Measurements from ENCODE around the gene MYO1H. TPM values are rescaled to one million over a fixed set of nuclear protein-coding genes. Genes with fewer than 3 reads are reported as not detected.

The MYO1H gene
- total RNA-seq, 2 donors from 2014 or later: not detected

- H3K9me3 ChIP-seq: no peaks in the 10 kb centered on the region
- H3K4me1 ChIP-seq (ENCODE audit: control insufficient read depth in 1 of 2, low read depth in 2 of 2): no peaks in the 10 kb centered on the region
- H3K27ac ChIP-seq: no peak overlapping the region
- no peak for TF ChIP-seq CTCF (IDR thresholded peaks at IDR 0.05)
- H3K36me3 ChIP-seq: no peaks in the 10 kb centered on the region
- ATAC-seq (ENCODE audit: insufficient number of reproducible peaks, low FRiP score, low read depth) (no peak), DNase-seq (ENCODE audit: low spot score) (no peak)
- no peaks in the 10 kb centered on the region for H3K27me3 ChIP-seq (replicated peaks; ENCODE audit: insufficient read depth)
- no peak overlapping the region for H3K4me3 ChIP-seq
Measured at GRCh38 chr12:109359131-109359690, 11.5 kb downstream of the MYO1H start.

- ATAC-seq (ENCODE audit: insufficient number of reproducible peaks, low FRiP score, low read depth) (no peak), DNase-seq (ENCODE audit: low spot score) (no peak)
- H3K4me1 ChIP-seq (ENCODE audit: control insufficient read depth in 1 of 2, low read depth in 2 of 2): no peaks in the 10 kb centered on the region
- TF ChIP-seq CTCF (IDR thresholded peaks at IDR 0.05): no peak
- no peak overlapping the region for H3K4me3 ChIP-seq
- no peaks in the 10 kb centered on the region for H3K27me3 ChIP-seq (replicated peaks; ENCODE audit: insufficient read depth)
- no peaks in the 10 kb centered on the region for H3K9me3 ChIP-seq
- no peak overlapping the region for H3K27ac ChIP-seq
- no peaks in the 10 kb centered on the region for H3K36me3 ChIP-seq
Measured at GRCh38 chr12:109369831-109370230, 22.1 kb downstream of the MYO1H start.

GRCh38 chr12:109377139-109377685, 29.5 kb downstream of the MYO1H start:
- H3K27me3 ChIP-seq (replicated peaks; ENCODE audit: insufficient read depth): no peaks in the 10 kb centered on the region
- H3K4me1 ChIP-seq (ENCODE audit: control insufficient read depth in 1 of 2, low read depth in 2 of 2): no peaks in the 10 kb centered on the region
- H3K27ac ChIP-seq: no peak overlapping the region
- no peak for DNase-seq (ENCODE audit: low spot score)
- H3K36me3 ChIP-seq: no peaks in the 10 kb centered on the region
- H3K9me3 ChIP-seq: no peaks in the 10 kb centered on the region
- H3K4me3 ChIP-seq: no peak overlapping the region
- no peak for TF ChIP-seq CTCF (IDR thresholded peaks at IDR 0.05)
- ATAC-seq (ENCODE audit: insufficient number of reproducible peaks, low FRiP score, low read depth): no peak

GRCh38 chr12:109378569-109378968, 30.9 kb downstream of the MYO1H start:
- Histone ChIP-seq H3K9me3 (no peaks in the 10 kb centered on the region), H3K4me3 (no peak overlapping the region), H3K27ac (no peak overlapping the region), H3K36me3 (no peaks in the 10 kb centered on the region), H3K27me3 (replicated peaks; ENCODE audit: insufficient read depth) (no peaks in the 10 kb centered on the region), H3K4me1 (ENCODE audit: control insufficient read depth in 1 of 2, low read depth in 2 of 2) (no peaks in the 10 kb centered on the region)
- no peak for TF ChIP-seq CTCF (IDR thresholded peaks at IDR 0.05)
- DNase-seq (ENCODE audit: low spot score) (no peak), ATAC-seq (ENCODE audit: insufficient number of reproducible peaks, low FRiP score, low read depth) (no peak)

- no peak for ATAC-seq (ENCODE audit: insufficient number of reproducible peaks, low FRiP score, low read depth)
- no peaks in the 10 kb centered on the region for H3K9me3 ChIP-seq
- no peaks in the 10 kb centered on the region for H3K27me3 ChIP-seq (replicated peaks; ENCODE audit: insufficient read depth)
- H3K36me3 ChIP-seq: no peaks in the 10 kb centered on the region
- H3K27ac ChIP-seq: no peak overlapping the region
- no peak overlapping the region for H3K4me3 ChIP-seq
- no peaks in the 10 kb centered on the region for H3K4me1 ChIP-seq (ENCODE audit: control insufficient read depth in 1 of 2, low read depth in 2 of 2)
- no peak for DNase-seq (ENCODE audit: low spot score)
- TF ChIP-seq CTCF (IDR thresholded peaks at IDR 0.05): no peak
Measured at GRCh38 chr12:109382031-109382430, 34.3 kb downstream of the MYO1H start.

Data from thoracic aorta (tissue), 2 donors.